Thyroid gland (tissue), 4 donors: Measurements from ENCODE around the gene ACTN3. TPM values are rescaled to one million over a fixed set of nuclear protein-coding genes. Genes with fewer than 3 reads are reported as not detected.
"Not testable (repeated sequence)": the region's sequence is repeated elsewhere in the genome, so short reads cannot be mapped to it uniquely, and the experiment has no call there.

ENCODE experiments used
- DNase-seq, 2 donors: peaks; one replicate each; pipeline ENCODE4 v3.0.0-alpha.2; 2019
- H3K27ac ChIP-seq, 3 donors: fragments of 200-600 bp; sonication (generic); 1 replicate in 2 of 3; 2 replicates in 1 of 3; pipeline ENCODE4 v1.5.1; 2016 to 2019; ENCODE audit warnings: mild to moderate bottlenecking in 1 of 3, moderate library complexity in 1 of 3
- H3K27me3 ChIP-seq: fragments of 200-600 bp; sonication (generic); one replicate; pipeline ENCODE4 v1.5.1; 2019
- H3K36me3 ChIP-seq, 2 donors: fragments of 200-600 bp; sonication (generic); one replicate each; pipeline ENCODE4 v1.5.1; 2016 to 2019
- H3K4me1 ChIP-seq, 2 donors: fragments of 200-600 bp; sonication (generic); one replicate each; pipeline ENCODE4 v1.5.1; 2017 to 2019
- H3K4me3 ChIP-seq, 3 donors: fragments of 200-600 bp; sonication (generic); replicated peaks in 1 of 3; 1 replicate in 2 of 3; 2 replicates in 1 of 3; pipeline ENCODE4 v1.5.1; 2016; ENCODE audit warnings: mild to moderate bottlenecking in 1 of 3
- H3K9me3 ChIP-seq: fragments of 200-600 bp; sonication (generic); one replicate; pipeline ENCODE4 v1.5.1; 2017
- POLR2A ChIP-seq, 2 donors: fragments of 450-650 bp; IDR thresholded peaks; one replicate each; pipeline ENCODE4 v1.6.1; 2017; ENCODE audit warnings: antibody characterized with exemption in 2 of 2, mild to moderate bottlenecking in 2 of 2, moderate library complexity in 1 of 2
- WGBS, 2 donors: methylation state at CpG; one replicate each; pipeline ENCODE4 v1.1.5; 2017; 5-methylcytosine and 5-hydroxymethylcytosine counted together
- intact Hi-C: fragments of 100-400 bp; cut with DNase I; formaldehyde crosslinking; loops from one replicate; pipeline ENCODE4 v1.15.1; 2023
- total RNA-seq, 4 donors: library from RNA; depleted of rRNA; stranded (reverse); fragments of >200 nt; gene quantifications; one replicate each; pipeline ENCODE4 v1.2.3, GENCODE V29; 2016
- TF ChIP-seq, protein P1 (sequence below), 6 experiments: fragments of 200-600 bp in 3 of 6; fragments of 450-650 bp in 3 of 6; sonication (generic) in 3 of 6; IDR thresholded peaks; one replicate each; pipeline ENCODE4 v1.5.1; 2016 to 2019; ENCODE audit warnings: antibody characterized with exemption in 6 of 6, mild to moderate bottlenecking in 2 of 6, inconsistent platforms in 1 of 6, moderate library complexity in 1 of 6

ACTN3 gene
- total RNA-seq, 4 donors from 2014 or later, result 0.27 TPM; not detected in 3

- WGBS, 2 donors, result 53 to 59% methylated on average over 5 of the region's 5 CpGs
- DNase-seq, result peak in 1 of 2 donors; percentile 40
- peaks cover 3 to 32% of the 10 kb centered on the region in 2 donors for H3K4me1 ChIP-seq
- H3K4me3 ChIP-seq, result no peak overlapping the region
- no peak for TF ChIP-seq POLR2A (IDR thresholded peaks at IDR 0.05)
- no peaks in the 10 kb centered on the region for H3K9me3 ChIP-seq
- no peaks in the 10 kb centered on the region for H3K36me3 ChIP-seq
- H3K27me3 ChIP-seq, result no peaks in the 10 kb centered on the region
- peak overlapping the region in 2 of 3 donors; percentile 4 to 11 for H3K27ac ChIP-seq
- intact Hi-C loops, result no loop called here
Measured at GRCh38 chr11:66570079-66570849, 23.6 kb downstream of the ACTN3 start.

DNA sequence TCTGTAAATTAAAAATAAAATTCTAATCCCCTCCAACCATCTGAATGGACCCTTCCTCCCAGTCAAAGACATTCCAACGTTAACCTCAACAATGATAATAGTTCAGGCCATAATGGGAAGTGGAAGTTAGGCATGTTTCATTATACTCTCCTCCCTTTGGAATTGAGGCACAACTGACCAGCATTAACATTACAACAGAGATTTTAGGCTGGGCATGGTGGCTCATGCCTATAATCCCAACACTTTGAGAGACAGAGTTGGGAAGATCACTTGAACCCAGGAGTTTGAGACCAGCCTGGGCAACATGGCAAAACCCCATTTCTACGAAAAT is 24.1 kb downstream of the ACTN3 start:
- TF ChIP-seq, protein P1, sequence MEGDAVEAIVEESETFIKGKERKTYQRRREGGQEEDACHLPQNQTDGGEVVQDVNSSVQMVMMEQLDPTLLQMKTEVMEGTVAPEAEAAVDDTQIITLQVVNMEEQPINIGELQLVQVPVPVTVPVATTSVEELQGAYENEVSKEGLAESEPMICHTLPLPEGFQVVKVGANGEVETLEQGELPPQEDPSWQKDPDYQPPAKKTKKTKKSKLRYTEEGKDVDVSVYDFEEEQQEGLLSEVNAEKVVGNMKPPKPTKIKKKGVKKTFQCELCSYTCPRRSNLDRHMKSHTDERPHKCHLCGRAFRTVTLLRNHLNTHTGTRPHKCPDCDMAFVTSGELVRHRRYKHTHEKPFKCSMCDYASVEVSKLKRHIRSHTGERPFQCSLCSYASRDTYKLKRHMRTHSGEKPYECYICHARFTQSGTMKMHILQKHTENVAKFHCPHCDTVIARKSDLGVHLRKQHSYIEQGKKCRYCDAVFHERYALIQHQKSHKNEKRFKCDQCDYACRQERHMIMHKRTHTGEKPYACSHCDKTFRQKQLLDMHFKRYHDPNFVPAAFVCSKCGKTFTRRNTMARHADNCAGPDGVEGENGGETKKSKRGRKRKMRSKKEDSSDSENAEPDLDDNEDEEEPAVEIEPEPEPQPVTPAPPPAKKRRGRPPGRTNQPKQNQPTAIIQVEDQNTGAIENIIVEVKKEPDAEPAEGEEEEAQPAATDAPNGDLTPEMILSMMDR (IDR thresholded peaks at IDR 0.05), result no peak
- TF ChIP-seq POLR2A (IDR thresholded peaks at IDR 0.05), result no peak
- 55 to 59% methylated on average over 2 of the region's 2 CpGs for WGBS, 2 donors
- intact Hi-C loops, result no loop called here
- no peak for DNase-seq
- H3K4me1 ChIP-seq, result peaks cover 3 to 32% of the 10 kb centered on the region in 2 donors
- no peaks in the 10 kb centered on the region for H3K36me3 ChIP-seq
- no peaks in the 10 kb centered on the region for H3K27me3 ChIP-seq
- H3K9me3 ChIP-seq, result no peaks in the 10 kb centered on the region
- no peak overlapping the region for H3K27ac ChIP-seq
- no peak overlapping the region for H3K4me3 ChIP-seq

DNA sequence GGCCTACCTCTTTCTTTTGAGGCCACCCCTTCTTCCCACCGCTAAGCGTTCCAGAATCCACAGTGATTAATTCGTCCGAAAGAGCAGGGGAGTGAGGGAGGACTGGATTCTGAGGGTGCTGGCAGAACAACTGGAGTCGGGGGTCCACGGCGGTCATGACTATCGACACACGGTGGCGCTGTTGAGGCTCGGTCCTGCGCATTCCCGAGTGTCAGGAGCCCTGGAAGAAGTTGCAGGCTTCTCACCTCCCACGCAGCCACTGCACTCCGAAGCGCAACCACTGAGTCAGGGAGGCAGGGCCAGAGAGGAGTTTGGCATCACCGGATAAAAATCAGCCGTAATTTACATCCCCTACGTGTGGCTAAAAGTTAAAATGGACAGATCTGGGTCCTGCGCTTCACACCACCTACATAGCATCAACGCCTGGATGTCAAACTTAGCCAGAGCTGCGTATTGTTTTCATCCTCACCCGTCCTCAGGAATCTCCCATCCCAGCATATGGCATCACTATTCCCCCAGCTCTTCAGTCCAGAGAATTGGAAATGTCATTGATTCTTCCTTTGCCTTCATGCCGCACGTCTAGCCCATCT is 32.4 kb downstream of the ACTN3 start:
- WGBS, 2 donors, result 17 to 20% methylated on average over 25 of the region's 25 CpGs
- intact Hi-C loops, result loop anchor here (2.0 kb wide), 1 partner anchor 100 kb away; no protein-coding TSS in a partner anchor

GRCh38 chr11:66580803-66581202 is 34.1 kb downstream of the ACTN3 start:
- no peak for DNase-seq
- no peaks in the 10 kb centered on the region for H3K36me3 ChIP-seq
- intact Hi-C loops, result no loop called here
- H3K4me3 ChIP-seq, result no peak overlapping the region
- no peaks in the 10 kb centered on the region for H3K27me3 ChIP-seq
- 83 to 85% methylated on average over 5 of the region's 5 CpGs for WGBS, 2 donors
- no peak for TF ChIP-seq POLR2A (IDR thresholded peaks at IDR 0.05)
- TF ChIP-seq, protein P1 (IDR thresholded peaks at IDR 0.05), result no peak
- no peak overlapping the region for H3K27ac ChIP-seq
- no peaks in the 10 kb centered on the region for H3K4me1 ChIP-seq
- no peaks in the 10 kb centered on the region for H3K9me3 ChIP-seq

More for the DNA sequence above, 32.4 kb downstream of the ACTN3 start:
- Histone ChIP-seq H3K4me1 (no peaks in the 10 kb centered on the region), H3K4me3 (no peak overlapping the region), H3K27ac (no peak overlapping the region), H3K27me3 (no peaks in the 10 kb centered on the region), H3K36me3 (no peaks in the 10 kb centered on the region), H3K9me3 (no peaks in the 10 kb centered on the region)
- DNase-seq, result peak; percentile 81 to 82
- no peak for TF ChIP-seq POLR2A (IDR thresholded peaks at IDR 0.05)
- TF ChIP-seq, protein P1 (IDR thresholded peaks at IDR 0.05), result peak; percentile 62 to 87 (median 80)

GRCh38 chr11:66581261-66581660 is 34.6 kb downstream of the ACTN3 start:
- Histone ChIP-seq H3K9me3 (no peaks in the 10 kb centered on the region), H3K4me1 (no peaks in the 10 kb centered on the region), H3K36me3 (no peaks in the 10 kb centered on the region), H3K4me3 (no peak overlapping the region), H3K27ac (no peak overlapping the region), H3K27me3 (no peaks in the 10 kb centered on the region)
- 78 to 82% methylated on average over 3 of the region's 3 CpGs for WGBS, 2 donors
- no peak for DNase-seq
- intact Hi-C loops, result no loop called here
- TF ChIP-seq, protein P1 (IDR thresholded peaks at IDR 0.05), result no peak
- TF ChIP-seq POLR2A (IDR thresholded peaks at IDR 0.05), result no peak

DNA sequence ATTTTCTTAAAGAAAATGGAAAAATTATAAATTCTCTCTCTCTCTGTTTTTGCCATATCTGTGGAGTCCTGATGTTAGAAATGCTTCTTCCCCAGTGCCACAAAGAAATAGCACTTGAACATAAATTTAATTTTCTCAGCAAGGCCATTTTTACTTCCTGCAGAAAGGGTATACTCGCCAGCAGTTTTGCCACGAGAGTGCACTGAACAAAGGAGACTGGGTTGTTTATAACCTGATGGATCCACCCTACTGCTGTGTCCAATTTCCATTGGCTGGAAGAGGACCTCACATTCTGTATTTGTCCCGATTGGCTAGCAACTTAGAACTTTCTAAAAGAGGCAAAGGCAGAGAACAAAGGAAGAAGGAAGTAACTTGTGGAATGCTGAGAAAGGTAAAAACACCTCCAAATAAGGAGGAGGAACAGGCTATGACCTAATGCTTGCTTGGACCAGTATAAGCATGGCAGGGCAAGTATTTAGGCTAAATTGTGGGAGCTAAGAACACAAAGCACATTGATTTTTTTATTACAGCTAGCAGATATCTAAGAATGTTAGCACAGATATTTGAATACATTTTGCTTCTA is 36.0 kb downstream of the ACTN3 start:
- intact Hi-C loops, H3K9me3 ChIP-seq, H3K36me3 ChIP-seq, H3K4me3 ChIP-seq, H3K27me3 ChIP-seq, DNase-seq, H3K4me1 ChIP-seq, H3K27ac ChIP-seq: not testable (repeated sequence)
- 88 to 95% methylated on average over 3 of the region's 3 CpGs for WGBS, 2 donors

- H3K27ac ChIP-seq, intact Hi-C loops: not testable (repeated sequence)
- WGBS, 2 donors, result 75 to 82% methylated on average over 1 of the region's 1 CpG
Measured at GRCh38 chr11:66585447-66585846, 38.7 kb downstream of the ACTN3 start.

More at GRCh38 chr11:66585447-66585846, 38.7 kb downstream of the ACTN3 start:
- not testable (repeated sequence) for H3K4me1 ChIP-seq, H3K9me3 ChIP-seq, H3K36me3 ChIP-seq, DNase-seq, H3K4me3 ChIP-seq, H3K27me3 ChIP-seq
